Activated CD4-positive, alpha-beta T cell treated with anti-CD3 and anti-CD28 coated beads, Interleukin-2, amount 50 U/mL, for 48 hours (primary cell): ENCODE results near the gene ITPKC.
"Not testable (repeated sequence)": the region's sequence is repeated elsewhere in the genome, so short reads cannot be mapped to it uniquely, and the experiment has no call there.

Experiments
- DNase-seq, 2 experiments: peaks; one replicate each; pipeline ENCODE4 v3.0.0-alpha.2; 2020

The ITPKC gene

GRCh38 chr19:40774916-40775631, 58.2 kb downstream of the ITPKC start, which contains the start of gene MIA:
Gene MIA (plus strand): TSS chr19:40775521. CDS start chr19:40775543, 22 bp downstream.
- no peak for DNase-seq

GRCh38 chr19:40775632-40776022, 58.7 kb downstream of the ITPKC start:
- DNase-seq = no peak

- no peak for DNase-seq
Measured at GRCh38 chr19:40776364-40776763, 59.5 kb downstream of the ITPKC start.

- peak; percentile 89 to 91 for DNase-seq
Measured at GRCh38 chr19:40776932-40777644, 60.2 kb downstream of the ITPKC start.

GRCh38 chr19:40777645-40777936, 60.7 kb downstream of the ITPKC start:
- no peak for DNase-seq

- peak; percentile 100 for DNase-seq
Measured at GRCh38 chr19:40777937-40778705, 61.2 kb downstream of the ITPKC start, which contains the start of gene RAB4B. Gene RAB4B (plus strand): TSS chr19:40778247. CDS start chr19:40778376, 129 bp downstream.

- no peak for DNase-seq
Measured at GRCh38 chr19:40778706-40779284, 61.9 kb downstream of the ITPKC start.

GRCh38 chr19:40780582-40780981, 63.7 kb downstream of the ITPKC start:
- no peak for DNase-seq

- no peak for DNase-seq
Measured at GRCh38 chr19:40781140-40781539, 64.2 kb downstream of the ITPKC start.

GRCh38 chr19:40783711-40784110, 66.8 kb downstream of the ITPKC start:
- no peak for DNase-seq

GRCh38 chr19:40784146-40784545, 67.2 kb downstream of the ITPKC start:
- DNase-seq = not testable (repeated sequence)

GRCh38 chr19:40785526-40785925, 68.6 kb downstream of the ITPKC start:
- DNase-seq = no peak

- no peak for DNase-seq
Measured at GRCh38 chr19:40786060-40787037, 69.4 kb downstream of the ITPKC start.
